Tibial nerve (tissue), 4 donors: ENCODE results near the gene UBL5. TPM values are rescaled to one million over a fixed set of nuclear protein-coding genes. Genes with fewer than 3 reads are reported as not detected.
"Not testable (repeated sequence)": the region's sequence is repeated elsewhere in the genome, so short reads cannot be mapped to it uniquely, and the experiment has no call there.

ENCODE experiments used
- DNase-seq, 2 donors: peaks; one replicate each; pipeline ENCODE4 v3.0.0-alpha.2; 2019; ENCODE audit warnings: low spot score in 2 of 2
- H3K27ac ChIP-seq, 4 donors: fragments of 200-600 bp; sonication (generic) in 3 of 4; one replicate each; pipeline ENCODE4 v1.5.1; 2017 to 2019; ENCODE audit warnings: mild to moderate bottlenecking in 1 of 4
- H3K27me3 ChIP-seq, 2 donors: fragments of 200-600 bp; sonication (generic) in 1 of 2; one replicate each; pipeline versions ENCODE4 v1.5.1 to v1.6.0; 2017 to 2019
- H3K36me3 ChIP-seq, 3 donors: fragments of 200-600 bp; sonication (generic); one replicate each; pipeline ENCODE4 v1.5.1; 2018 to 2019
- H3K4me1 ChIP-seq, 4 donors: fragments of 200-600 bp; sonication (generic) in 3 of 4; one replicate each; pipeline ENCODE4 v1.5.1; 2017 to 2019
- H3K4me3 ChIP-seq, 4 donors: fragments of 200-600 bp; sonication (generic) in 3 of 4; one replicate each; pipeline ENCODE4 v1.5.1; 2017 to 2019; ENCODE audit warnings: mild to moderate bottlenecking in 1 of 4, moderate library complexity in 1 of 4
- H3K9me3 ChIP-seq, 4 donors: fragments of 200-600 bp; sonication (generic) in 3 of 4; one replicate each; pipeline ENCODE4 v1.5.1; 2017 to 2019
- EP300 ChIP-seq, 2 donors: sonication (generic); formaldehyde crosslinking; IDR thresholded peaks; one replicate each; pipeline ENCODE4 v1.6.1; 2017; ENCODE audit warnings: antibody characterized with exemption in 2 of 2, mild to moderate bottlenecking in 1 of 2
- POLR2A ChIP-seq, 2 donors: fragments of 450-650 bp; IDR thresholded peaks; one replicate each; pipeline ENCODE4 v1.6.1; 2017; ENCODE audit warnings: antibody characterized with exemption in 2 of 2, mild to moderate bottlenecking in 2 of 2, moderate library complexity in 2 of 2
- WGBS, 2 donors: methylation state at CpG; one replicate each; pipeline ENCODE4 v1.1.5; 2018; 5-methylcytosine and 5-hydroxymethylcytosine counted together
- total RNA-seq, 4 donors: library from RNA; depleted of rRNA; stranded (reverse); fragments of >200 nt; gene quantifications; one replicate each; pipeline ENCODE4 v1.1.0, GENCODE V29; 2016
- TF ChIP-seq, protein P1 (sequence below), 5 experiments: fragments of 200-600 bp in 3 of 5; fragments of 450-650 bp in 2 of 5; sonication (generic) in 3 of 5; IDR thresholded peaks; one replicate each; pipeline ENCODE4 v1.5.1; 2016 to 2019; ENCODE audit warnings: antibody characterized with exemption in 5 of 5, mild to moderate bottlenecking in 3 of 5, moderate library complexity in 2 of 5

UBL5 gene
- total RNA-seq = 100 to 1,000 TPM; 349 to 599 (median 515) TPM

DNA sequence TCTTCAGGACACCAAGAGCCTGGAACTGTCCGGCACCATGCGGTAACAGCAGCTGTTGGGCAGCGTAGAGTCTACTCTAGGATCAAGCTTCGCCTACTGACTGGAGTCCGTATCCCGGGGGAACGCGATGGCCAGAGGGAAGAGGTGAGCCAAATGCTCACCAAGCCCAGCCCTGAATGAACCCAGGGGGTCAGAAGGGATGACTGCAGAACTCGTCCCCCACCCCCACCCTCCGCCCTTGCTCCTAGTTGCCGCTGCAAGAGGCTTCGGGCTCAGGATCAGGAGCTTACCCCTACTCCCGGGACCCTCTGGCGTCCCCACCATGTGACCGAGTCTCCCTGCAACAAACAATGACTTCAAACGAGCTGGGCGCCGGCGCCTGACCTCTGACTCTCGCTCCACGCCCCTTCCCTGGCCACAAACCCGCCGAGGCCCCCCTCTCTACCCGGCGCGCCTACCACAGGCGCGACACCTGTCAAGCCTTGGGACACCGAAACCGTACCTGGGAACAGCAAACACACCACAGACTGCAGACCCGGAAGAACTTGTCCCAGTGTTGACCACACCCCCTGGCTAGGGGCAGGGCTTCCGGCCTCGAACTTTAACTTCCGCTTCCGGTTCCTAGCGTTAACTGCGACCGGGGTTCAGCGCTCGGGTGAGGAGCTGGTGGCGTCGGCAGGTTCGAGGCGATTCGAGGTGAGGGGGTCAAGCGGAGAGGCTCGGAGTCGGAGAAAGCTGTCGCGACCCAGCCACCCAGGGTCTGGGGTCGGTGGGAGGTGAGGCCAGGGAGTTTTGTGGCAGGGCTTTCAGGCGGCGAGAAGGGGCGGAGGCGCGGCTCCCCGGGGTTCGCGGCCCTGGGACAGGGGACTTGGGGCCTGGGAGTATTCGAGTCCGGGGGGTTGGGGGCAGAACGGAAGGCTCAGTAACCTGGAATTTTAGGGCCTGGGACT, at the start of gene UBL5:
TSS of gene UBL5 (plus strand) at position 630 of the 950 bp plus-strand sequence. CDS start 420 bp downstream, outside the sequence.
- TF ChIP-seq POLR2A (IDR thresholded peaks at IDR 0.05) (peak; percentile 5 to 84), EP300 (IDR thresholded peaks at IDR 0.05) (peak; percentile 80 to 96)
- TF ChIP-seq, protein P1, sequence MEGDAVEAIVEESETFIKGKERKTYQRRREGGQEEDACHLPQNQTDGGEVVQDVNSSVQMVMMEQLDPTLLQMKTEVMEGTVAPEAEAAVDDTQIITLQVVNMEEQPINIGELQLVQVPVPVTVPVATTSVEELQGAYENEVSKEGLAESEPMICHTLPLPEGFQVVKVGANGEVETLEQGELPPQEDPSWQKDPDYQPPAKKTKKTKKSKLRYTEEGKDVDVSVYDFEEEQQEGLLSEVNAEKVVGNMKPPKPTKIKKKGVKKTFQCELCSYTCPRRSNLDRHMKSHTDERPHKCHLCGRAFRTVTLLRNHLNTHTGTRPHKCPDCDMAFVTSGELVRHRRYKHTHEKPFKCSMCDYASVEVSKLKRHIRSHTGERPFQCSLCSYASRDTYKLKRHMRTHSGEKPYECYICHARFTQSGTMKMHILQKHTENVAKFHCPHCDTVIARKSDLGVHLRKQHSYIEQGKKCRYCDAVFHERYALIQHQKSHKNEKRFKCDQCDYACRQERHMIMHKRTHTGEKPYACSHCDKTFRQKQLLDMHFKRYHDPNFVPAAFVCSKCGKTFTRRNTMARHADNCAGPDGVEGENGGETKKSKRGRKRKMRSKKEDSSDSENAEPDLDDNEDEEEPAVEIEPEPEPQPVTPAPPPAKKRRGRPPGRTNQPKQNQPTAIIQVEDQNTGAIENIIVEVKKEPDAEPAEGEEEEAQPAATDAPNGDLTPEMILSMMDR (IDR thresholded peaks at IDR 0.05) = peak in 1 of 5 experiments; percentile 15
- Histone ChIP-seq H3K36me3 (peaks cover 0 to 28% (median 0%) of the 10 kb centered on the region in 3 donors), H3K4me1 (peaks cover 0 to 32% (median 23%) of the 10 kb centered on the region in 4 donors), H3K9me3 (no peaks in the 10 kb centered on the region), H3K27ac (peak within 1 kb of the TSS in 3 of 4 donors; percentile 80 to 86 (median 86)), H3K4me3 (peak within 1 kb of the TSS; percentile 68 to 95 (median 79)), H3K27me3 (no peaks in the 10 kb centered on the region)
- 0 to 1% methylated on average over 32 to 55 of the region's 62 CpGs for WGBS, 2 donors
- DNase-seq = peak; percentile 72 to 85

DNA sequence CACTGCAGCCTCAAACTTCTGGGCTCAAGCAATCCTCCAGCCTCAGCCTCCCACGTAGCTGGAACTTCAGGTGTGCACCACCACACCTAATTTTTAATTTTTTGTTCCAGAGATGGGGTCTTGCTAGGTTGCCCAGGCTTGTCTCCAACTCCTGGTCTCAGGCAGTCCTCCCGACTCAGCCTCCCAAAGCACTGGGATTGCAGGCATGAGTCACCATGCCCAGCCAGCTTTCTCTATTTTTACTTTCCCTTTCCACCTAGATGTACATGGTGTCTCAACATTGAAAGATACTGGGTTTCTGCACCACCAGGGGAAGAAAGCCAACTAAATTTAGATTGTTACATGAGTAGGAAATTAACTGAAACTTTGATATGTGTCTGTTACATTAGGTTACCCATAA, 45.4 kb upstream of the UBL5 start:
- DNase-seq = no peak
- TF ChIP-seq POLR2A (IDR thresholded peaks at IDR 0.05) (no peak), EP300 (IDR thresholded peaks at IDR 0.05) (no peak)
- TF ChIP-seq, protein P1 (IDR thresholded peaks at IDR 0.05) = no peak
- H3K4me1 ChIP-seq = peaks cover 0 to 16% (median 4%) of the 10 kb centered on the region in 4 donors
- H3K27me3 ChIP-seq = no peaks in the 10 kb centered on the region
- no peak overlapping the region for H3K27ac ChIP-seq
- H3K4me3 ChIP-seq = no peak overlapping the region
- WGBS, 2 donors = 98 to 100% methylated on average over 2 of the region's 2 CpGs
- H3K9me3 ChIP-seq = peaks cover 0 to 25% (median 0%) of the 10 kb centered on the region in 4 donors
- peaks cover 0 to 36% (median 0%) of the 10 kb centered on the region in 3 donors for H3K36me3 ChIP-seq

DNA sequence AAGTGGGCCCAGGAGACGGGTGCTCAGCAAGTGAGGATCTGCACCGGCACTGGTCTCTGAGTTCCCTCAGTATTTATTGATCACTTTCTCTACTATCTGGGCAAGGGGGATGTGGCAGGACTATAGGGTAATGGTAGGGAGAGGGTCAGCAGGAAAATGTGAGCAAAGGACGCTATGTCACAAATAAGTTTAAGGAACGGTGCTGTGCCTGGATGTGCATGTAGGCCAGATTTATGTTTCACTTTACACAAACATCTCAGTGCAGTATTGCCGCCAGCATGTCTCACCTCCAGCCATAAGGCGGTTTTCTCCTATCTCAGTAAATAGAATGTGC, 43.6 kb upstream of the UBL5 start:
- Histone ChIP-seq H3K4me1 (peaks cover 0 to 16% (median 4%) of the 10 kb centered on the region in 4 donors), H3K27ac (peak overlapping the region in 2 of 4 donors; percentile 92 to 99), H3K36me3 (peaks cover 0 to 27% (median 0%) of the 10 kb centered on the region in 3 donors)
- not testable (repeated sequence) for H3K4me3 ChIP-seq, DNase-seq, H3K27me3 ChIP-seq, H3K9me3 ChIP-seq
- 78 to 94% methylated on average over 6 of the region's 6 CpGs for WGBS, 2 donors

DNA sequence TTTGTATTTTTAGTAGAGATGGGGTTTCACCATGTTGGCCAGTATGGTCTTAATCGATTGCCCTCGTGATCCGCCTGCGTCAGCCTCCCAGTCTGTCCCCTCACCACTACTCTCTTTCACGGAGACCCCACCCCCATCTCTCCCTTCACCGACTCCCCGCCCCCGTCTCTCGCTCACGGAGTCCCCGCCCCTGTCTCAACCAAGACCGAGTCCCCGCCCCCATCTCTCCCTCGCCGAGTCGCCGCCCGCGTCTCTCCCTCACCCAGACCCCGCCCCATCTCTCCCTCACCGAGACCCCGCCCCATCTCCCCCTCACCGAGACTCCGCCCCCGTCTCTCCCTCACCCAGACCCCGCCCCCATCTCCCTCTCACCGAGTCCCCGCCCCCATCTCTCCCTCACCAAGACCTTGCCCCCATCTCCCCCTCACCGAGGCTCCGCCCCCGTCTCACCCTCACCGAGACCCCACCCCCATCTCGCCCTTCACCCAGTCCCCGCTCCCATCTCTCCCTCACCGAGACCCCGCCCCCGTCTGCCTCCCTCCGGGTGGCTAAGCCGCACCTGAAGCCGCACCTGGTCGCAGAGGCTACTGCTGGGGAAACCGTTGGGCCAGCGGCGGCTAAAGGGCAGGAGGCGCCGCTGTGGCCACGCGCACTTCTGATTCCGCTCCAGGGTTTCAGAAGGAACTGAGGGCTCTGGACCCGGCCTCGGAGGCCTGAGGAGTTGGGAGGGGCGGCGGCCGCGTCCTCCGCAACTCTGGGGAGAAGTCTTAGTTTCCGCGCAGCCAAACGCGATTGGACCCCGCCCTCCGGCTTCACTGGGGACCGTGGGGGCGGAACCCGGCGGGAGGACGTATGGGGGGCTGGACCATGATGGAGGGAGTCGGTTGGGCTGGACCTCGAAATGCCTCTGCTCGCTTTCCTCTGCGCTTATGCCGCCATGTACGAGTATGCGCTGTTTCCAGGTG, 42.1 kb upstream of the UBL5 start:
- peaks cover 0 to 22% (median 4%) of the 10 kb centered on the region in 4 donors for H3K4me1 ChIP-seq
- WGBS, 2 donors = 1 to 4% methylated on average over 43 to 65 of the region's 74 CpGs
- H3K27ac ChIP-seq = peak overlapping the region; percentile 92 to 99 (median 96)
- DNase-seq = peak; percentile 96 to 99
- H3K9me3 ChIP-seq = no peaks in the 10 kb centered on the region
- H3K36me3 ChIP-seq = peaks cover 0 to 13% (median 0%) of the 10 kb centered on the region in 3 donors
- TF ChIP-seq EP300 (IDR thresholded peaks at IDR 0.05) (peak; percentile 34 to 94), POLR2A (IDR thresholded peaks at IDR 0.05) (peak; percentile 75 to 88)
- TF ChIP-seq, protein P1 (IDR thresholded peaks at IDR 0.05) = peak in 2 of 5 experiments; percentile 11 to 35
- peak overlapping the region; percentile 52 to 67 (median 60) for H3K4me3 ChIP-seq
- no peaks in the 10 kb centered on the region for H3K27me3 ChIP-seq

- H3K4me1 ChIP-seq = peaks cover 0 to 29% (median 6%) of the 10 kb centered on the region in 4 donors
- DNase-seq = no peak
- 39 to 43% methylated on average over 9 of the region's 9 CpGs for WGBS, 2 donors
- TF ChIP-seq EP300 (IDR thresholded peaks at IDR 0.05) (no peak), POLR2A (IDR thresholded peaks at IDR 0.05) (no peak)
- TF ChIP-seq, protein P1 (IDR thresholded peaks at IDR 0.05) = no peak
- peaks cover 0 to 6% (median 0%) of the 10 kb centered on the region in 3 donors for H3K36me3 ChIP-seq
- H3K27ac ChIP-seq = peak overlapping the region; percentile 92 to 99 (median 96)
- H3K4me3 ChIP-seq = peak overlapping the region; percentile 52 to 67 (median 60)
- H3K27me3 ChIP-seq = no peaks in the 10 kb centered on the region
- no peaks in the 10 kb centered on the region for H3K9me3 ChIP-seq
These were observed 41.4 kb upstream of the UBL5 start for GRCh38 chr19:9786342-9786741.
